ENCODE results near the gene ENPP6. TPM values are rescaled to one million over a fixed set of nuclear protein-coding genes. Genes with fewer than 3 reads are reported as not detected.

The ENPP6 gene
- total RNA-seq, result under 1 TPM in 1 of 3 donors, not detected in 2; 0.23 TPM
- total RNA-seq (2013), result 0.11 TPM

GRCh38 chr4:184217634-184218033, at the start of gene ENPP6:
Gene ENPP6 (minus strand): TSS chr4:184217873. CDS start chr4:184217819, 54 bp downstream.
- no peaks in the 10 kb centered on the region for H3K4me1 Mint-ChIP-seq
- 91% methylated on average over 8 of the region's 8 CpGs for WGBS (ENCODE audit: insufficient coverage)

GRCh38 chr4:184267206-184267608, 49.5 kb upstream of the ENPP6 start:
- Histone ChIP-seq H3K27me3 (ENCODE audit: control insufficient read depth, insufficient read depth, low read length) (no peaks in the 10 kb centered on the region), H3K36me3 (ENCODE audit: control insufficient read depth, insufficient read depth, low read length) (no peaks in the 10 kb centered on the region), H3K4me3 (ENCODE audit: low read length) (no peak overlapping the region), H3K9me3 (ENCODE audit: control insufficient read depth, insufficient read depth, low read length) (peaks cover 4% of the 10 kb centered on the region), H3K4me1 (ENCODE audit: control insufficient read depth, insufficient read depth, low read length) (peaks cover 15% of the 10 kb centered on the region), H3K27ac (ENCODE audit: low read length) (peak overlapping the region; percentile 95)
- Mint-ChIP-seq H3K4me1 (peaks cover 9 to 23% of the 10 kb centered on the region in 2 donors), H3K27me3 (ENCODE audit: low read depth in 2 of 2) (peaks cover 0 to 3% of the 10 kb centered on the region in 2 donors), H3K4me3 (peak overlapping the region; percentile 80), H3K36me3 (no peaks in the 10 kb centered on the region), H3K27ac (peak overlapping the region; percentile 85 to 99), H3K9me3 (peaks cover 0 to 6% of the 10 kb centered on the region in 2 donors)
- intact Hi-C loops (cut with micrococcal nuclease), result loop anchor here (2.0 to 10.0 kb wide), 3 partner anchors 78 to 468 kb away; partner anchors contain the start of genes CENPU and IRF2
- ATAC-seq, result no peak
- TF ChIP-seq CTCF (IDR thresholded peaks at IDR 0.05), result no peak
- WGBS (ENCODE audit: insufficient coverage), result 43% methylated on average over 1 of the region's 1 CpG
- no peak for DNase-seq

More at GRCh38 chr4:184217634-184218033, at the start of gene ENPP6:
- Histone ChIP-seq H3K4me1 (ENCODE audit: control insufficient read depth, insufficient read depth, low read length) (no peaks in the 10 kb centered on the region), H3K4me3 (ENCODE audit: low read length) (no peak within 1 kb of the TSS), H3K27ac (ENCODE audit: low read length) (no peak within 1 kb of the TSS), H3K36me3 (ENCODE audit: control insufficient read depth, insufficient read depth, low read length) (no peaks in the 10 kb centered on the region), H3K27me3 (ENCODE audit: control insufficient read depth, insufficient read depth, low read length) (no peaks in the 10 kb centered on the region), H3K9me3 (ENCODE audit: control insufficient read depth, insufficient read depth, low read length) (no peaks in the 10 kb centered on the region)
- no peak for TF ChIP-seq CTCF (IDR thresholded peaks at IDR 0.05)
- H3K9me3 Mint-ChIP-seq, result no peaks in the 10 kb centered on the region
- H3K27me3 Mint-ChIP-seq (ENCODE audit: low read depth in 2 of 2), result peaks cover 17 to 45% of the 10 kb centered on the region in 2 donors
- intact Hi-C loops (cut with micrococcal nuclease), result no loop called here
- H3K27ac Mint-ChIP-seq, result no peak within 1 kb of the TSS
- H3K4me3 Mint-ChIP-seq, result no peak within 1 kb of the TSS
- DNase-seq (no peak), ATAC-seq (no peak)
- H3K36me3 Mint-ChIP-seq, result no peaks in the 10 kb centered on the region

GRCh38 chr4:184265546-184266351, 48.1 kb upstream of the ENPP6 start:
- Histone ChIP-seq H3K36me3 (ENCODE audit: control insufficient read depth, insufficient read depth, low read length) (no peaks in the 10 kb centered on the region), H3K4me3 (ENCODE audit: low read length) (no peak overlapping the region), H3K27me3 (ENCODE audit: control insufficient read depth, insufficient read depth, low read length) (no peaks in the 10 kb centered on the region), H3K9me3 (ENCODE audit: control insufficient read depth, insufficient read depth, low read length) (peaks cover 4% of the 10 kb centered on the region), H3K27ac (ENCODE audit: low read length) (no peak overlapping the region), H3K4me1 (ENCODE audit: control insufficient read depth, insufficient read depth, low read length) (peaks cover 15% of the 10 kb centered on the region)
- Mint-ChIP-seq H3K27ac (peak overlapping the region in 1 of 2 donors; percentile 62), H3K9me3 (peaks cover 0 to 6% of the 10 kb centered on the region in 2 donors), H3K4me3 (no peak overlapping the region), H3K27me3 (ENCODE audit: low read depth in 2 of 2) (peaks cover 0 to 2% of the 10 kb centered on the region in 2 donors), H3K4me1 (peaks cover 9 to 23% of the 10 kb centered on the region in 2 donors), H3K36me3 (no peaks in the 10 kb centered on the region)
- no peak for TF ChIP-seq CTCF (IDR thresholded peaks at IDR 0.05)
- WGBS (ENCODE audit: insufficient coverage), result 83% methylated on average over 14 of the region's 16 CpGs
- intact Hi-C loops (cut with micrococcal nuclease), result loop anchor here (2.0 to 10.0 kb wide), 3 partner anchors 79 to 469 kb away; partner anchors contain the start of genes CENPU and IRF2
- DNase-seq, result no peak
- ATAC-seq, result no peak

Data from natural killer cell (primary cell).